ENCODE data around the gene OSBPL2.

OSBPL2 gene

DNA sequence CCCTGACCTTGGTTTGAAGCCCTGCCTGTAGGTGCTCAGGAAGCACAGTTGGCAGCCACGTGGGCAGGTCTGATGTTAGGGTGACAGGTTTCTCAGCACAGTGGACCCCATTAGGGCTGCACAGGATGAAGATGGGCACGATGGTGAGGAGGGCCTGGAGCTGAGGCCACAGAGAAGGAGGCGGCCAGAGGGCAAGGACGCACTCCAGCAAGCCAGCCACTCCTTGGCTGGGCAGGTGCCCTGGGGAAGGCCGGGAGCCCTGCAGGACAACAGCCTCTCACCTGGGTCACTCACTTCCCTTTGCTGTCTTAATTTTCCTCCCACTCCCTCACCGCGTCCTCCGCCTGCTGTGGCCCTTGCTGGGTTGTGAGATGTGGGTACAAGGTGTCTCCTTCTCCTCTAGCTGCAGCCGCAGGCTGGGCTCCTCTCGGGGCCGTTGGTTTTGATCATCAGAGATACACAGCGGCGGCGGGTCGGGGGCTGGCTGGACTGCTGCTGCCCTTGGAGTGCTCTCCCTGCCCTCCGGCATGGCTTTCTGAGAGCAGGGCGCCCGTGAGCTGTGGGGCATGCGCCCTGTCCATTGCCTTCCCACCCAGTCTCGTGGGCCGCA is 5.7 kb downstream of the OSBPL2 start:
- Histone ChIP-seq H3K27ac (no peak overlapping the region), H3K27me3 (ENCODE audit: insufficient read depth, low read depth) (no peaks in the 10 kb centered on the region), H2AFZ (ENCODE audit: low read depth) (no peak overlapping the region), H3K4me1 (ENCODE audit: low read depth, poor library complexity, severe bottlenecking) (peaks cover 6% of the 10 kb centered on the region), H3K9ac (no peak overlapping the region), H4K20me1 (ENCODE audit: insufficient read depth) (no peaks in the 10 kb centered on the region), H3K4me2 (no peak overlapping the region), H3K4me3 (IDR thresholded peaks at IDR 0.05; ENCODE audit: insufficient read depth, low read depth, low read length) (no peak overlapping the region), H3K79me2 (ENCODE audit: insufficient read depth, low read depth) (peaks cover 3% of the 10 kb centered on the region; the same call in 1 of the 2 replicates), H3K36me3 (ENCODE audit: insufficient read depth) (no peaks in the 10 kb centered on the region)
- TF ChIP-seq CTCF (conservative IDR thresholded peaks at IDR 0.05; ENCODE audit: low read depth, low read length): no peak

DNA sequence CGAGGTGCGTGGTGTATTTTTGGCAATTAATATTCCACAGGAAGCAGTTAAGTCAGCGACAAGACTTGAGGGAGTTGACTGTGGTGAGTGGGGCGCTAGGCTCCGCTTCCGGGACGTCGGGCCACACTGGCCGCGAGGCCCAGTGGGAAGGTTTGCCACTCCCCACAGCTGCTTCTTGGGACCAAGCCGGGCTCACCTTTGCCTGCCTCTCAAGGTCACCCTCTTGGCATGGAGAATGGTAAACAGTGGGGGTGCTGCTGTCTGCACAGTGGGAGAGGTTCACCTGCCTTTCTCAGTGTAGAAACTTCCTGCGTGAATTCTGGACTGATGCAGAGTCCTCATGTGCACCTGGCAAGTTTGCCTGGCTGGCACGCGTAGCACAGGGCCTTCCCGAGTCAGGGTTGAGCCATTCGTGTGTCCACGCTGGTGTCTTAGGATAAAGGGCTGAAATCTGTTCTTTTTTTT is 6.4 kb downstream of the OSBPL2 start:
- H3K4me3 ChIP-seq (IDR thresholded peaks at IDR 0.05; ENCODE audit: insufficient read depth, low read depth, low read length): no peak overlapping the region
- no peak for TF ChIP-seq CTCF (conservative IDR thresholded peaks at IDR 0.05; ENCODE audit: low read depth, low read length)
- no peaks in the 10 kb centered on the region for H3K27me3 ChIP-seq (ENCODE audit: insufficient read depth, low read depth)
- H3K4me2 ChIP-seq: no peak overlapping the region
- H2AFZ ChIP-seq (ENCODE audit: low read depth): no peak overlapping the region
- H3K36me3 ChIP-seq (ENCODE audit: insufficient read depth): no peaks in the 10 kb centered on the region
- peaks cover under 1% of the 10 kb centered on the region for H3K4me1 ChIP-seq (ENCODE audit: low read depth, poor library complexity, severe bottlenecking)
- no peak overlapping the region for H3K9ac ChIP-seq
- no peak overlapping the region for H3K27ac ChIP-seq
- H3K79me2 ChIP-seq (ENCODE audit: insufficient read depth, low read depth): peaks cover 3% of the 10 kb centered on the region; the same call in 1 of the 2 replicates
- H4K20me1 ChIP-seq (ENCODE audit: insufficient read depth): no peaks in the 10 kb centered on the region

DNA sequence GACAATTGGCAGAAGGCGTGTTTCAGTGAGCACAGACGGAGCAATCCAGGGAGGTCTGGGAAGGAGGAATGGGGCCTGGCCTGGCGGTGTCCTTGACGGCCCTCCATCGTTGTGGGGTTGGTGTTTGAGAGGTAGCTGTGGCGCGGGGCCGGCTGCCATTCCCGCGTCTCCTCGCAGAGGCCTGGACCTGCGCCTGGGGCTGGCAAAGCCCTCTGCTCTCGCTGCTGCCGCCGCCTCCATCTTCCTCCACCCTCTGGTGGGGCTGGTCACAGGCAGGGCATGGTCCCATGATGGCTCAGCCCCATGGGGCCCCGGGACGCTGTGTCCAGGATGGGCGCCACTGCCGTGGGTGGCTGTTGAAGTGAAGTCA is 7.6 kb downstream of the OSBPL2 start:
- H3K36me3 ChIP-seq (ENCODE audit: insufficient read depth): no peaks in the 10 kb centered on the region
- no peak overlapping the region for H3K4me2 ChIP-seq
- H3K4me3 ChIP-seq (IDR thresholded peaks at IDR 0.05; ENCODE audit: insufficient read depth, low read depth, low read length): no peak overlapping the region
- H3K9ac ChIP-seq: no peak overlapping the region
- no peaks in the 10 kb centered on the region for H3K4me1 ChIP-seq (ENCODE audit: low read depth, poor library complexity, severe bottlenecking)
- no peak overlapping the region for H3K27ac ChIP-seq
- peaks cover 3% of the 10 kb centered on the region; the same call in 1 of the 2 replicates for H3K79me2 ChIP-seq (ENCODE audit: insufficient read depth, low read depth)
- no peaks in the 10 kb centered on the region for H4K20me1 ChIP-seq (ENCODE audit: insufficient read depth)
- H2AFZ ChIP-seq (ENCODE audit: low read depth): no peak overlapping the region
- H3K27me3 ChIP-seq (ENCODE audit: insufficient read depth, low read depth): no peaks in the 10 kb centered on the region
- TF ChIP-seq CTCF (conservative IDR thresholded peaks at IDR 0.05; ENCODE audit: low read depth, low read length): no peak

- Histone ChIP-seq H3K4me3 (IDR thresholded peaks at IDR 0.05; ENCODE audit: insufficient read depth, low read depth, low read length) (no peak overlapping the region), H3K36me3 (ENCODE audit: insufficient read depth) (no peaks in the 10 kb centered on the region), H3K4me2 (no peak overlapping the region), H3K79me2 (ENCODE audit: insufficient read depth, low read depth) (peaks cover 3% of the 10 kb centered on the region; the same call in 1 of the 2 replicates), H3K27me3 (ENCODE audit: insufficient read depth, low read depth) (no peaks in the 10 kb centered on the region), H3K4me1 (ENCODE audit: low read depth, poor library complexity, severe bottlenecking) (no peaks in the 10 kb centered on the region), H3K9ac (no peak overlapping the region), H4K20me1 (ENCODE audit: insufficient read depth) (no peaks in the 10 kb centered on the region), H2AFZ (ENCODE audit: low read depth) (no peak overlapping the region), H3K27ac (no peak overlapping the region)
- no peak for TF ChIP-seq CTCF (conservative IDR thresholded peaks at IDR 0.05; ENCODE audit: low read depth, low read length)
Measured at GRCh38 chr20:62246431-62246830, 8.1 kb downstream of the OSBPL2 start.
